K562 (cell line): ENCODE data around the gene TOMM40L. TPM values are rescaled to one million over a fixed set of nuclear protein-coding genes. Genes with fewer than 3 reads are reported as not detected.

Source experiments
- ASH1L ChIP-seq: fragments of 450-650 bp; IDR thresholded peaks from 2 replicates; pipeline ENCODE4 v1.6.1; 2018; ENCODE audit warnings: borderline replicate concordance, mild to moderate bottlenecking, low read depth; ENCODE audit not compliant: partially characterized antibody
- CBX2 ChIP-seq: fragments of 200-600 bp; sonication (generic); IDR thresholded peaks from one replicate; pipeline ENCODE4 v1.6.1; 2012; ENCODE audit warnings: mild to moderate bottlenecking, low read length, inconsistent platforms; ENCODE audit not compliant: insufficient read depth, poor library complexity, severe bottlenecking
- MCM7 ChIP-seq, 2 experiments: fragments of 450-650 bp; IDR thresholded peaks; 2 replicates each; pipeline ENCODE4 v1.6.1; 2016 to 2018
- RFX7 ChIP-seq: fragments of 250-450 bp; sonication (Bioruptor Pico); IDR thresholded peaks from 2 replicates; pipeline ENCODE4 v1.5.1; 2021; ENCODE audit warnings: mild to moderate bottlenecking
- TSHZ1 ChIP-seq: fragments of 250-450 bp; sonication (Bioruptor Pico); IDR thresholded peaks from 2 replicates; pipeline ENCODE4 v1.4.0; 2020; ENCODE audit warnings: mild to moderate bottlenecking, moderate library complexity
- ZMIZ1 ChIP-seq, 2 experiments: fragments of 150-350 bp in 1 of 2; IDR thresholded peaks; 2 replicates each; pipeline ENCODE4 v1.6.1; 2012 to 2016; ENCODE audit warnings: low read depth in 2 of 2, low read length in 2 of 2, mild to moderate bottlenecking in 1 of 2, moderate library complexity in 1 of 2
- ZNF280B ChIP-seq: fragments of 250-450 bp; sonication (Bioruptor Pico); IDR thresholded peaks from 2 replicates; pipeline ENCODE4 v1.5.1; 2021; ENCODE audit warnings: mild to moderate bottlenecking
- polyA plus RNA-seq, 8 experiments: library from polyadenylated mRNA; depleted of rRNA in 4 of 8; stranded (reverse) in 5 of 8; unstranded in 3 of 8; fragments of >200 nt; fragmentation: Nextera tagmentation in 2 of 8; fragmentation: Illumina TruSeq in 1 of 8; extraction: Ambion mirVana in 2 of 8; extraction: Trizol in 1 of 8; gene quantifications; 2 replicates each; pipeline versions ENCODE4 v1.2.1 to v1.2.3, GENCODE V29; 2011 to 2014; ENCODE audit warnings: inconsistent platforms in 1 of 8, missing spikeins in 1 of 8
- total RNA-seq, 7 experiments: library from RNA; depleted of rRNA in 6 of 7; stranded (reverse); fragments of >200 nt in 6 of 7; fragmentation: Illumina TruSeq in 2 of 7; extraction: Trizol in 2 of 7; gene quantifications; 2 replicates each; pipeline versions ENCODE4 v1.2.1 to v1.2.3, GENCODE V29; 2011 to 2021; ENCODE audit warnings: low replicate concordance in 1 of 7

Gene TOMM40L
- total and polyA plus RNA-seq, 9 of the 15 experiments (the other 6 are each of a cell fraction or from before 2014, with no cell fraction given), result 9.6 to 33.6 (median 25.2) TPM

GRCh38 chr1:161214369-161214768 is 11.5 kb upstream of the TOMM40L start (continued):
- TF ChIP-seq RFX7 (CRISPR knock-in tag), result no peak
- no peak for TF ChIP-seq TSHZ1 (CRISPR knock-in tag)
- TF ChIP-seq ASH1L, result no peak
- TF ChIP-seq CBX2, result no peak
- no peak for TF ChIP-seq MCM7 (IDR thresholded peaks at IDR 0.05)
- TF ChIP-seq ZNF280B (CRISPR knock-in tag), result no peak
- TF ChIP-seq ZMIZ1 (IDR thresholded peaks at IDR 0.05; ENCODE audit: low read depth in 2 of 2, low read length in 2 of 2), result no peak
